ENCODE measurements around the gene RELN.

DNA sequence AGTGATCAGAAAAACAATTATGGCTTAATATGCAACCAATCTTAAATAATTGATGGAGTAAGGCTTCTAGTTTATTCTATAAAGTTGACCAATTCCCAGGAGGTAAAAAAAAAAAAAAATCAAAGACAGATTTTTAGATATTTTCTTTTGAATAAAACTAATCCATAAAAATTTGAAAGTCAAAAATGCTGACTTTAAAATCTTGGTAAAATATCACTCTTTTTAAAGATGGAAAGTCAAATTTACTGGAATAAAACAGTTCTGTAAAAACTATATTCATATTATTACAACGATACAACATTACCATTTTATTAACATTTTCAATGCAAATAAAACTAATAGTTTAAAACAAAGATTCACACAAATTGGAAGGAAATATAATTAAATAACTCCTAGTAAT is 5.4 kb downstream of the RELN start:
- TF ChIP-seq, protein P1, sequence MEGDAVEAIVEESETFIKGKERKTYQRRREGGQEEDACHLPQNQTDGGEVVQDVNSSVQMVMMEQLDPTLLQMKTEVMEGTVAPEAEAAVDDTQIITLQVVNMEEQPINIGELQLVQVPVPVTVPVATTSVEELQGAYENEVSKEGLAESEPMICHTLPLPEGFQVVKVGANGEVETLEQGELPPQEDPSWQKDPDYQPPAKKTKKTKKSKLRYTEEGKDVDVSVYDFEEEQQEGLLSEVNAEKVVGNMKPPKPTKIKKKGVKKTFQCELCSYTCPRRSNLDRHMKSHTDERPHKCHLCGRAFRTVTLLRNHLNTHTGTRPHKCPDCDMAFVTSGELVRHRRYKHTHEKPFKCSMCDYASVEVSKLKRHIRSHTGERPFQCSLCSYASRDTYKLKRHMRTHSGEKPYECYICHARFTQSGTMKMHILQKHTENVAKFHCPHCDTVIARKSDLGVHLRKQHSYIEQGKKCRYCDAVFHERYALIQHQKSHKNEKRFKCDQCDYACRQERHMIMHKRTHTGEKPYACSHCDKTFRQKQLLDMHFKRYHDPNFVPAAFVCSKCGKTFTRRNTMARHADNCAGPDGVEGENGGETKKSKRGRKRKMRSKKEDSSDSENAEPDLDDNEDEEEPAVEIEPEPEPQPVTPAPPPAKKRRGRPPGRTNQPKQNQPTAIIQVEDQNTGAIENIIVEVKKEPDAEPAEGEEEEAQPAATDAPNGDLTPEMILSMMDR (conservative IDR thresholded peaks at IDR 0.05; ENCODE audit: low read length) = no peak
- no peak for TF ChIP-seq EZH2phosphoT487 (IDR thresholded peaks at IDR 0.05; ENCODE audit: borderline replicate concordance)
